LNCAP (cell line): ENCODE measurements around the gene NTM.

Experiments
- CTCF ChIP-seq: fragments of 450-650 bp; IDR thresholded peaks from 2 replicates; pipeline ENCODE4 v1.5.1; 2017; ENCODE audit warnings: mild to moderate bottlenecking

NTM gene

GRCh38 chr11:132037956-132038355 is 667.5 kb downstream of the NTM start:
- no peak for TF ChIP-seq CTCF

- TF ChIP-seq CTCF = no peak
These were observed 669.1 kb downstream of the NTM start for GRCh38 chr11:132039521-132039920.

GRCh38 chr11:132042296-132042695 is 671.9 kb downstream of the NTM start:
- TF ChIP-seq CTCF = no peak

GRCh38 chr11:132043714-132044113 is 673.3 kb downstream of the NTM start:
- no peak for TF ChIP-seq CTCF

GRCh38 chr11:132045107-132045506 is 674.7 kb downstream of the NTM start:
- no peak for TF ChIP-seq CTCF

- TF ChIP-seq CTCF = no peak
These were observed 676.0 kb downstream of the NTM start for GRCh38 chr11:132046288-132046865.

GRCh38 chr11:132047167-132047566 is 676.8 kb downstream of the NTM start:
- TF ChIP-seq CTCF = no peak

GRCh38 chr11:132048040-132048439 is 677.6 kb downstream of the NTM start:
- TF ChIP-seq CTCF = no peak
